ENCODE data around the gene GOLGA6C.

- no peak for TF ChIP-seq EZH2 (IDR thresholded peaks at IDR 0.05; ENCODE audit: low read length)
- TF ChIP-seq, protein P1, sequence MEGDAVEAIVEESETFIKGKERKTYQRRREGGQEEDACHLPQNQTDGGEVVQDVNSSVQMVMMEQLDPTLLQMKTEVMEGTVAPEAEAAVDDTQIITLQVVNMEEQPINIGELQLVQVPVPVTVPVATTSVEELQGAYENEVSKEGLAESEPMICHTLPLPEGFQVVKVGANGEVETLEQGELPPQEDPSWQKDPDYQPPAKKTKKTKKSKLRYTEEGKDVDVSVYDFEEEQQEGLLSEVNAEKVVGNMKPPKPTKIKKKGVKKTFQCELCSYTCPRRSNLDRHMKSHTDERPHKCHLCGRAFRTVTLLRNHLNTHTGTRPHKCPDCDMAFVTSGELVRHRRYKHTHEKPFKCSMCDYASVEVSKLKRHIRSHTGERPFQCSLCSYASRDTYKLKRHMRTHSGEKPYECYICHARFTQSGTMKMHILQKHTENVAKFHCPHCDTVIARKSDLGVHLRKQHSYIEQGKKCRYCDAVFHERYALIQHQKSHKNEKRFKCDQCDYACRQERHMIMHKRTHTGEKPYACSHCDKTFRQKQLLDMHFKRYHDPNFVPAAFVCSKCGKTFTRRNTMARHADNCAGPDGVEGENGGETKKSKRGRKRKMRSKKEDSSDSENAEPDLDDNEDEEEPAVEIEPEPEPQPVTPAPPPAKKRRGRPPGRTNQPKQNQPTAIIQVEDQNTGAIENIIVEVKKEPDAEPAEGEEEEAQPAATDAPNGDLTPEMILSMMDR (optimal IDR thresholded peaks at IDR 0.05 in 1 of 3, IDR thresholded peaks at IDR 0.05 in 1 of 3, conservative IDR thresholded peaks at IDR 0.05 in 1 of 3; ENCODE audit: extremely low read depth in 1 of 3, insufficient read depth in 2 of 3, low read length in 3 of 3), result no peak
Measured at GRCh38 chr15:75230551-75231371, 27.4 kb upstream of the GOLGA6C start.
